Measurements from ENCODE around the gene CNNM4. TPM values are rescaled to one million over a fixed set of nuclear protein-coding genes. Genes with fewer than 3 reads are reported as not detected.

CNNM4 gene
- total and polyA plus RNA-seq, 2 of the 4 experiments (the other 2 are of a cell fraction), result 2.0 to 4.1 TPM

DNA sequence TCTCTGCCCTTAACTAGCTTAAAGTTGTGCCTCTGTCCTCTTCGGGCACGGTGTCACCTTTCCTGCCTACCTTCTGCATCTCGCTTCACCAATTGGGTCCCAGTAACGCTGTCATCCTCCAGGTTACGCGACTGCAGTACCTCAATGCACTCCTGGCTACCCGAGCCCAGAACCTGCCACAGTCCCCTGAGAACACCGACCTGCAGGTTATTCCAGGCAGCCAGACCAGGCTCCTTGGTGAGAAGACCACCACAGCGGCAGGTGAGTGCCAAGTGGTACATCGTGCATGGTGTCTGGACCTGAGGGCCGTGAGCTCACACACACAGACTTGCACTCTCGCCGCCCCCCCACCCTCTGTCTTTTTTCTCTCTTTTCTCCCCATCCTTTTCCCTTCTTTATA, 68.2 kb downstream of the CNNM4 start:
- Histone ChIP-seq H3K4ac (ENCODE audit: low read depth, low read length) (no peak overlapping the region), H3K56ac (ENCODE audit: extremely low read depth, insufficient read depth, low read length) (no peak overlapping the region), H2AK9ac (replicated peaks; ENCODE audit: low read depth, low read length, poor library complexity) (no peak overlapping the region), H4K91ac (ENCODE audit: insufficient read depth, low read depth, low read length) (no peak overlapping the region), H3K79me1 (ENCODE audit: low read depth in 1 of 2, low read length in 2 of 2) (peaks cover 5 to 12% of the 10 kb centered on the region in 2 experiments; a peak in 3 of 4 replicates), H3K36me3 (ENCODE audit: control insufficient read depth, insufficient read depth, low read length) (peaks cover 29% of the 10 kb centered on the region), H4K20me1 (ENCODE audit: insufficient read depth, low read length) (peaks cover 9% of the 10 kb centered on the region; the same call in 1 of the 2 replicates), H3K27ac (ENCODE audit: insufficient read depth, low read length) (no peak overlapping the region), H2BK20ac (ENCODE audit: low read depth, low read length) (no peak overlapping the region), H3K9me3 (ENCODE audit: control insufficient read depth, insufficient read depth, low read length) (no peaks in the 10 kb centered on the region), H3K4me1 (ENCODE audit: control insufficient read depth, insufficient read depth, low read length) (peaks cover 13% of the 10 kb centered on the region; the same call in 1 of the 2 replicates), H3K27me3 (ENCODE audit: control insufficient read depth, insufficient read depth, low read length) (no peaks in the 10 kb centered on the region), H3K18ac (ENCODE audit: low read depth, low read length) (no peak overlapping the region), H2BK5ac (ENCODE audit: low read depth, low read length, poor library complexity, severe bottlenecking) (no peak overlapping the region), H3K9me1 (ENCODE audit: insufficient read depth, low read length) (peaks cover 17% of the 10 kb centered on the region; the same call in 1 of the 2 replicates), H3K4me3 (ENCODE audit: insufficient read depth, low read depth, low read length) (no peak overlapping the region), H3K14ac (replicated peaks; ENCODE audit: low read depth, low read length) (no peak overlapping the region), H2AK5ac (ENCODE audit: low read depth, low read length) (no peak overlapping the region), H3K4me2 (ENCODE audit: low read depth, low read length) (no peak overlapping the region), H3K23ac (ENCODE audit: low read depth, low read length) (no peak overlapping the region), H4K5ac (ENCODE audit: low read depth, low read length) (no peak overlapping the region), H2AFZ (replicated peaks; ENCODE audit: low read length, poor library complexity) (no peak overlapping the region), H2BK120ac (ENCODE audit: low read depth, low read length) (no peak overlapping the region), H3K9ac (ENCODE audit: low read depth, low read length) (no peak overlapping the region), H4K8ac (ENCODE audit: low read depth in 2 of 2, low read length in 2 of 2) (no peak overlapping the region), H2BK15ac (ENCODE audit: low read depth, low read length) (no peak overlapping the region)
- intact Hi-C loops (cut with micrococcal nuclease), result no loop called here
- TF ChIP-seq MXI1 (IDR thresholded peaks at IDR 0.05; ENCODE audit: borderline replicate concordance, low read depth, low read length) (no peak), NFE2L2 (IDR thresholded peaks at IDR 0.05; ENCODE audit: low read depth, low read length) (no peak), FOS (IDR thresholded peaks at IDR 0.05; ENCODE audit: low read depth, low read length) (no peak), RFX5 (IDR thresholded peaks at IDR 0.05; ENCODE audit: low read depth, low read length) (no peak), CTCF (conservative IDR thresholded peaks at IDR 0.05; ENCODE audit: low read depth, low read length) (no peak), RCOR1 (IDR thresholded peaks at IDR 0.05; ENCODE audit: insufficient replicate concordance, low read length) (no peak), POLR2A (IDR thresholded peaks at IDR 0.05; ENCODE audit: low read depth, low read length) (no peak), SMC3 (IDR thresholded peaks at IDR 0.05; ENCODE audit: low read depth, low read length) (no peak), MAFK (IDR thresholded peaks at IDR 0.05; ENCODE audit: low read depth, low read length) (no peak), CEBPB (IDR thresholded peaks at IDR 0.05; ENCODE audit: low read depth, low read length) (no peak), MAZ (IDR thresholded peaks at IDR 0.05; ENCODE audit: borderline replicate concordance, low read depth, low read length) (no peak), BHLHE40 (IDR thresholded peaks at IDR 0.05; ENCODE audit: low read depth, low read length) (no peak), CHD1 (IDR thresholded peaks at IDR 0.05; ENCODE audit: low read depth, low read length) (no peak), RAD21 (IDR thresholded peaks at IDR 0.05; ENCODE audit: low read length) (no peak)
- TF ChIP-seq, protein P1, sequence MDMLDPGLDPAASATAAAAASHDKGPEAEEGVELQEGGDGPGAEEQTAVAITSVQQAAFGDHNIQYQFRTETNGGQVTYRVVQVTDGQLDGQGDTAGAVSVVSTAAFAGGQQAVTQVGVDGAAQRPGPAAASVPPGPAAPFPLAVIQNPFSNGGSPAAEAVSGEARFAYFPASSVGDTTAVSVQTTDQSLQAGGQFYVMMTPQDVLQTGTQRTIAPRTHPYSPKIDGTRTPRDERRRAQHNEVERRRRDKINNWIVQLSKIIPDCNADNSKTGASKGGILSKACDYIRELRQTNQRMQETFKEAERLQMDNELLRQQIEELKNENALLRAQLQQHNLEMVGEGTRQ (IDR thresholded peaks at IDR 0.05; ENCODE audit: low read depth, low read length), result no peak
- TF ChIP-seq, protein P2, sequence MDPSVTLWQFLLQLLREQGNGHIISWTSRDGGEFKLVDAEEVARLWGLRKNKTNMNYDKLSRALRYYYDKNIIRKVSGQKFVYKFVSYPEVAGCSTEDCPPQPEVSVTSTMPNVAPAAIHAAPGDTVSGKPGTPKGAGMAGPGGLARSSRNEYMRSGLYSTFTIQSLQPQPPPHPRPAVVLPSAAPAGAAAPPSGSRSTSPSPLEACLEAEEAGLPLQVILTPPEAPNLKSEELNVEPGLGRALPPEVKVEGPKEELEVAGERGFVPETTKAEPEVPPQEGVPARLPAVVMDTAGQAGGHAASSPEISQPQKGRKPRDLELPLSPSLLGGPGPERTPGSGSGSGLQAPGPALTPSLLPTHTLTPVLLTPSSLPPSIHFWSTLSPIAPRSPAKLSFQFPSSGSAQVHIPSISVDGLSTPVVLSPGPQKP (IDR thresholded peaks at IDR 0.05; ENCODE audit: borderline replicate concordance, low read depth, low read length), result no peak
- BruUV-seq (replicated peaks), result no TSS peak
- 94% methylated on average over 7 of the region's 13 CpGs; no CpG with 5 or more reads in 1 of the 2 experiments for WGBS, 2 experiments (ENCODE audit: extremely low coverage in 2 of 2, insufficient read length in 1 of 2)
- ChIA-PET CTCF (no interaction called here), POLR2A (ENCODE audit: unreplicated experiment) (no interaction called here)
- dilution Hi-C loops (cut with HindIII; ENCODE audit: low sequenced_read_pairs, unreplicated experiment), result no loop called here
- no peak for DNase-seq
- in situ Hi-C loops (cut with MboI; ENCODE audit: low sequenced_read_pairs), result no loop called here
- ATAC-seq (ENCODE audit: low read depth), result no peak
